ENCODE results near the gene DLG2.

DNA sequence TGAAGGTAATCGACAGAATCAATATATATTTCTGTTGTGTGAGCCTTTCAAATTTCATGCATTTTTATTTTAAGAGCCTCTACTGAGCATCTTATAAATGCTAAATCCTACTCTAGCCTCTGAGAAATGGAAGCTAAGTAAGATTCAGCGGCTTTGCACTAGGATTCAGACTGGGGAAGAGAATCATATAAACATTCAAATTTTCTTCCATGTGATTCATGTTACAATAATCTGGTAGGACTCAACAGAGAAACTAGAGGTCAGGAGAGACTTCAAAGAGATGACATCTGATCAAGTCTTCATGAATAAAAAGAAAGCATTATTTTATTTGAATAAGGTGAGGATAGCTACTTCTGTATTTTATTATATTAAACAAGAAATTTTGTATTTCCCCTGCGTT, 538.9 kb downstream of the DLG2 start:
- TF ChIP-seq EP300 (IDR thresholded peaks at IDR 0.05): no peak
- TF ChIP-seq, protein P1, sequence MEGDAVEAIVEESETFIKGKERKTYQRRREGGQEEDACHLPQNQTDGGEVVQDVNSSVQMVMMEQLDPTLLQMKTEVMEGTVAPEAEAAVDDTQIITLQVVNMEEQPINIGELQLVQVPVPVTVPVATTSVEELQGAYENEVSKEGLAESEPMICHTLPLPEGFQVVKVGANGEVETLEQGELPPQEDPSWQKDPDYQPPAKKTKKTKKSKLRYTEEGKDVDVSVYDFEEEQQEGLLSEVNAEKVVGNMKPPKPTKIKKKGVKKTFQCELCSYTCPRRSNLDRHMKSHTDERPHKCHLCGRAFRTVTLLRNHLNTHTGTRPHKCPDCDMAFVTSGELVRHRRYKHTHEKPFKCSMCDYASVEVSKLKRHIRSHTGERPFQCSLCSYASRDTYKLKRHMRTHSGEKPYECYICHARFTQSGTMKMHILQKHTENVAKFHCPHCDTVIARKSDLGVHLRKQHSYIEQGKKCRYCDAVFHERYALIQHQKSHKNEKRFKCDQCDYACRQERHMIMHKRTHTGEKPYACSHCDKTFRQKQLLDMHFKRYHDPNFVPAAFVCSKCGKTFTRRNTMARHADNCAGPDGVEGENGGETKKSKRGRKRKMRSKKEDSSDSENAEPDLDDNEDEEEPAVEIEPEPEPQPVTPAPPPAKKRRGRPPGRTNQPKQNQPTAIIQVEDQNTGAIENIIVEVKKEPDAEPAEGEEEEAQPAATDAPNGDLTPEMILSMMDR (IDR thresholded peaks at IDR 0.05): no peak

Measured in sigmoid colon (tissue), 4 donors.